ENCODE results near the gene IL37.

Gene IL37

GRCh38 chr2:112938904-112939303 is 27.9 kb downstream of the IL37 start:
- no peaks in the 10 kb centered on the region for H3K9me3 ChIP-seq (ENCODE audit: control insufficient read depth, low read length)
- no peaks in the 10 kb centered on the region for H3K36me3 ChIP-seq (ENCODE audit: control insufficient read depth, insufficient read depth, low read length)
- H3K4me1 ChIP-seq (ENCODE audit: control insufficient read depth, insufficient read depth, low read length, poor library complexity, severe bottlenecking), result no peaks in the 10 kb centered on the region
- H3K27me3 ChIP-seq (replicated peaks; ENCODE audit: control insufficient read depth, insufficient read depth, low read length, poor library complexity, severe bottlenecking), result no peaks in the 10 kb centered on the region
- no peak overlapping the region for H3K4me3 ChIP-seq (ENCODE audit: insufficient read depth, low read depth, low read length, poor library complexity, severe bottlenecking)
- DNase-seq, result peak in 1 of 3 donors; percentile 39
- H3K27ac ChIP-seq (ENCODE audit: insufficient read depth, low read length, poor library complexity, severe bottlenecking), result no peak overlapping the region

GRCh38 chr2:112939425-112939824 is 28.5 kb downstream of the IL37 start:
- no peaks in the 10 kb centered on the region for H3K36me3 ChIP-seq (ENCODE audit: control insufficient read depth, insufficient read depth, low read length)
- H3K27me3 ChIP-seq (replicated peaks; ENCODE audit: control insufficient read depth, insufficient read depth, low read length, poor library complexity, severe bottlenecking), result no peaks in the 10 kb centered on the region
- no peak for DNase-seq
- no peak overlapping the region for H3K4me3 ChIP-seq (ENCODE audit: insufficient read depth, low read depth, low read length, poor library complexity, severe bottlenecking)
- no peak overlapping the region for H3K27ac ChIP-seq (ENCODE audit: insufficient read depth, low read length, poor library complexity, severe bottlenecking)
- no peaks in the 10 kb centered on the region for H3K9me3 ChIP-seq (ENCODE audit: control insufficient read depth, low read length)
- H3K4me1 ChIP-seq (ENCODE audit: control insufficient read depth, insufficient read depth, low read length, poor library complexity, severe bottlenecking), result no peaks in the 10 kb centered on the region

DNA sequence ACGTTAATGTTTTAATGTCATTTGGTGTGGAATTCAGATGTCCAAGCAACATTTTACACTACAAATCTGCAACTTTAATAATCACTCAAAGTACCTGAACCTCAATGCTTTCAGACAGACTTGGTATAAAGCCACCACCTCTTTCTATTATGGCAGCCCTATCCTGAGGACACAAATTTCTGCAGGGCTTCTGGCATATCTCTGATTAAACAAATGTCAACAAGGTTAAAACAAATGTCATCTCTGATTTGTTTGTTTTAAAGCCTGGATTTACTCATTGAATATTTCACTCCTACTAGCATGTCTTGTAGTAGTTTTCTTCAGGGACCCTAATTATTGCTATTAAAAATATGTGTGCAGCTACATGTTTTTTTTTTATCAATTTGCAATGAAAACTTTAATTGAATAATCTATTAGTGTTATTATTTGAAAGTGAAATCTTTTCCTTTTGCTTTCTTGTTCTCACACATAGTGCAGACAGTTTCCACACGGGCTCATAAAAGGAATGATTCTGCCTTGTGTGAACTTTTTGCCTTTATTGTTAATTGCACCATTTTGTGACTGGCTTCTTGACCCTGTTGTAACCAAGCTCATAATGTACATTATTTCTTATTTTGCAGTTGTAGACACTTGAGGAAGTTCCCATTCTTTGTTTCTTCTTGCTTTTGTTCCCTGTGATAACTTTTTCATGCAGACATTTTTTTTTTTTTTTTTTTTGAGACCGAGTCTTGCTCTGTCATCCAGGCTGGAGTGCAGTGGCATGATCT is 30.1 kb downstream of the IL37 start:
- Histone ChIP-seq H3K27ac (ENCODE audit: insufficient read depth, low read length, poor library complexity, severe bottlenecking) (no peak overlapping the region), H3K27me3 (replicated peaks; ENCODE audit: control insufficient read depth, insufficient read depth, low read length, poor library complexity, severe bottlenecking) (no peaks in the 10 kb centered on the region), H3K9me3 (ENCODE audit: control insufficient read depth, low read length) (no peaks in the 10 kb centered on the region), H3K4me1 (ENCODE audit: control insufficient read depth, insufficient read depth, low read length, poor library complexity, severe bottlenecking) (no peaks in the 10 kb centered on the region), H3K36me3 (ENCODE audit: control insufficient read depth, insufficient read depth, low read length) (no peaks in the 10 kb centered on the region), H3K4me3 (ENCODE audit: insufficient read depth, low read depth, low read length, poor library complexity, severe bottlenecking) (no peak overlapping the region)
- no peak for DNase-seq

- Histone ChIP-seq H3K4me3 (ENCODE audit: insufficient read depth, low read depth, low read length, poor library complexity, severe bottlenecking) (no peak overlapping the region), H3K27me3 (replicated peaks; ENCODE audit: control insufficient read depth, insufficient read depth, low read length, poor library complexity, severe bottlenecking) (no peaks in the 10 kb centered on the region), H3K27ac (ENCODE audit: insufficient read depth, low read length, poor library complexity, severe bottlenecking) (no peak overlapping the region), H3K36me3 (ENCODE audit: control insufficient read depth, insufficient read depth, low read length) (no peaks in the 10 kb centered on the region), H3K4me1 (ENCODE audit: control insufficient read depth, insufficient read depth, low read length, poor library complexity, severe bottlenecking) (no peaks in the 10 kb centered on the region), H3K9me3 (ENCODE audit: control insufficient read depth, low read length) (no peaks in the 10 kb centered on the region)
- DNase-seq, result peak; percentile 15 to 36 (median 23)
Measured at GRCh38 chr2:112941753-112942653, 31.0 kb downstream of the IL37 start.

DNA sequence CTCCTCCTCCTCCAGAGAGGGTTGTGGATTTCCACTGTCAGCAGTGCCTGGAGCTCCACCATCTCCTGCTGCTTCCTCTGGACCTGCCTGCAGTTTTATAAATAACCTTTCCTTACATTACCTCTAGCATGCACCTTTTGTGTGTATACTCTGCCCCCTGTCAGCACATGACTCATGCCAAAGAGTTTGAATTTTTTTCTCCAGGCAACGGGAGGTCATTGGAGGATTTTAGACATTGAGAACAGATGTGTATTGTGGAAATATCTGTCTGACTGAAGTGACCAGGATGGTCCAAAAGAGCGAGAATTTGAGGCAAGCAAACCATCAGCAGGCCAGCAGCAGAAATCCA is 31.7 kb downstream of the IL37 start:
- Histone ChIP-seq H3K4me1 (ENCODE audit: control insufficient read depth, insufficient read depth, low read length, poor library complexity, severe bottlenecking) (no peaks in the 10 kb centered on the region), H3K4me3 (ENCODE audit: insufficient read depth, low read depth, low read length, poor library complexity, severe bottlenecking) (no peak overlapping the region), H3K27ac (ENCODE audit: insufficient read depth, low read length, poor library complexity, severe bottlenecking) (no peak overlapping the region), H3K9me3 (ENCODE audit: control insufficient read depth, low read length) (no peaks in the 10 kb centered on the region), H3K36me3 (ENCODE audit: control insufficient read depth, insufficient read depth, low read length) (no peaks in the 10 kb centered on the region), H3K27me3 (replicated peaks; ENCODE audit: control insufficient read depth, insufficient read depth, low read length, poor library complexity, severe bottlenecking) (no peaks in the 10 kb centered on the region)
- DNase-seq, result no peak

- H3K36me3 ChIP-seq (ENCODE audit: control insufficient read depth, insufficient read depth, low read length), result no peaks in the 10 kb centered on the region
- DNase-seq, result no peak
- no peaks in the 10 kb centered on the region for H3K9me3 ChIP-seq (ENCODE audit: control insufficient read depth, low read length)
- no peaks in the 10 kb centered on the region for H3K4me1 ChIP-seq (ENCODE audit: control insufficient read depth, insufficient read depth, low read length, poor library complexity, severe bottlenecking)
- H3K27me3 ChIP-seq (replicated peaks; ENCODE audit: control insufficient read depth, insufficient read depth, low read length, poor library complexity, severe bottlenecking), result no peaks in the 10 kb centered on the region
- no peak overlapping the region for H3K4me3 ChIP-seq (ENCODE audit: insufficient read depth, low read depth, low read length, poor library complexity, severe bottlenecking)
- no peak overlapping the region for H3K27ac ChIP-seq (ENCODE audit: insufficient read depth, low read length, poor library complexity, severe bottlenecking)
Measured at GRCh38 chr2:112944971-112945370, 34.0 kb downstream of the IL37 start.

DNA sequence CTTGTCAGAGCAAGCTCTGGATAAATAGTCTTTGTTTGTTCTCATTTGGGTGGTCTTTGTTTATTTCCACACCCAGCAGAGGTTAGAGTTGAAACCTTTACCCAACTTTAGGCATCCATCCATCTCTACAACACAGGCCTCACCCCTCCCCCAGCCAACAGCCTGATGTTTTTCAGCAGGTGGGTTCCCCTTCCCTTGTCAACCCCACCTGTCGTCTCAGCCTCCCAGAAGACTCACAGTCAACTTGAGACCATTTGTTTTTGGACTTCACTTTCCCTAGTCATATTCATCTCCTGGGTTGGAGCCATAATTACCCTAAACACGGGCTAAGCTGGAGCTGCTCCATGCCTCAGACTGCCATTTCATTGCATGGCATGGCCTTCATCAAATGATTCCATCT is 35.1 kb downstream of the IL37 start:
- no peaks in the 10 kb centered on the region for H3K36me3 ChIP-seq (ENCODE audit: control insufficient read depth, insufficient read depth, low read length)

GRCh38 chr2:112947374-112947773 is 36.4 kb downstream of the IL37 start:
- Histone ChIP-seq H3K36me3 (ENCODE audit: control insufficient read depth, insufficient read depth, low read length) (no peaks in the 10 kb centered on the region), H3K4me1 (ENCODE audit: control insufficient read depth, insufficient read depth, low read length, poor library complexity, severe bottlenecking) (no peaks in the 10 kb centered on the region), H3K4me3 (ENCODE audit: insufficient read depth, low read depth, low read length, poor library complexity, severe bottlenecking) (no peak overlapping the region), H3K9me3 (ENCODE audit: control insufficient read depth, low read length) (no peaks in the 10 kb centered on the region), H3K27me3 (replicated peaks; ENCODE audit: control insufficient read depth, insufficient read depth, low read length, poor library complexity, severe bottlenecking) (no peaks in the 10 kb centered on the region), H3K27ac (ENCODE audit: insufficient read depth, low read length, poor library complexity, severe bottlenecking) (no peak overlapping the region)
- no peak for DNase-seq

More for the DNA sequence above, 35.1 kb downstream of the IL37 start:
- no peaks in the 10 kb centered on the region for H3K27me3 ChIP-seq (replicated peaks; ENCODE audit: control insufficient read depth, insufficient read depth, low read length, poor library complexity, severe bottlenecking)
- no peaks in the 10 kb centered on the region for H3K4me1 ChIP-seq (ENCODE audit: control insufficient read depth, insufficient read depth, low read length, poor library complexity, severe bottlenecking)
- H3K9me3 ChIP-seq (ENCODE audit: control insufficient read depth, low read length), result no peaks in the 10 kb centered on the region
- DNase-seq, result no peak
- no peak overlapping the region for H3K4me3 ChIP-seq (ENCODE audit: insufficient read depth, low read depth, low read length, poor library complexity, severe bottlenecking)
- no peak overlapping the region for H3K27ac ChIP-seq (ENCODE audit: insufficient read depth, low read length, poor library complexity, severe bottlenecking)

GRCh38 chr2:112949456-112949855 is 38.5 kb downstream of the IL37 start:
- no peak for DNase-seq
- H3K27me3 ChIP-seq (replicated peaks; ENCODE audit: control insufficient read depth, insufficient read depth, low read length, poor library complexity, severe bottlenecking), result no peaks in the 10 kb centered on the region
- H3K4me3 ChIP-seq (ENCODE audit: insufficient read depth, low read depth, low read length, poor library complexity, severe bottlenecking), result no peak overlapping the region
- H3K27ac ChIP-seq (ENCODE audit: insufficient read depth, low read length, poor library complexity, severe bottlenecking), result no peak overlapping the region
- H3K9me3 ChIP-seq (ENCODE audit: control insufficient read depth, low read length), result no peaks in the 10 kb centered on the region
- H3K4me1 ChIP-seq (ENCODE audit: control insufficient read depth, insufficient read depth, low read length, poor library complexity, severe bottlenecking), result no peaks in the 10 kb centered on the region
- H3K36me3 ChIP-seq (ENCODE audit: control insufficient read depth, insufficient read depth, low read length), result no peaks in the 10 kb centered on the region

DNA sequence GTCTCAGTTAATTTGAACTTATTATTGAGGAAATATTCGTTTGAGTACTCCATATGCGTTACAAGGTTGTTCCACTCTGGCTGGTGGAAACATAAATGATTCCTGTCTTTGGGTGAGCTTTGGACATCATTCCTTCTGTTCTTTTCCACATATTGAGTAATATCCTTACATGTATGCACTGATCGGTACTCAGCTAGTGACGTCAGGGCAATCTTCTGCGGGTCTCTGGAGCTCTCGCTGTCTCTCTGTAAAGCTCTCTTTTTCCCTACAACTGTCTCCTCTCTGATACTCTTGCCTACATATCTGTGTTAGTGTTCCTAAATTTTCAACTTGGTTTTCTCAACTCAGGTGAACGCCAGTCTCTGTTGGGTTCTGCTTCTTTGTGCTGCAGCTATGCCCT is 43.4 kb downstream of the IL37 start:
- no peak overlapping the region for H3K4me3 ChIP-seq (ENCODE audit: insufficient read depth, low read depth, low read length, poor library complexity, severe bottlenecking)
- DNase-seq, result no peak
- no peaks in the 10 kb centered on the region for H3K27me3 ChIP-seq (replicated peaks; ENCODE audit: control insufficient read depth, insufficient read depth, low read length, poor library complexity, severe bottlenecking)
- no peaks in the 10 kb centered on the region for H3K9me3 ChIP-seq (ENCODE audit: control insufficient read depth, low read length)
- no peak overlapping the region for H3K27ac ChIP-seq (ENCODE audit: insufficient read depth, low read length, poor library complexity, severe bottlenecking)
- H3K36me3 ChIP-seq (ENCODE audit: control insufficient read depth, insufficient read depth, low read length), result no peaks in the 10 kb centered on the region
- H3K4me1 ChIP-seq (ENCODE audit: control insufficient read depth, insufficient read depth, low read length, poor library complexity, severe bottlenecking), result no peaks in the 10 kb centered on the region

Data from effector memory CD4-positive, alpha-beta T cell (primary cell).